Right renal cortex interstitium (tissue), 3 donors: ENCODE results near the gene LRRC8C. TPM values are rescaled to one million over a fixed set of nuclear protein-coding genes. Genes with fewer than 3 reads are reported as not detected.
"Not testable (repeated sequence)": the region's sequence is repeated elsewhere in the genome, so short reads cannot be mapped to it uniquely, and the experiment has no call there.

ENCODE experiments used
- DNase-seq, 3 donors: peaks; one replicate each; pipeline ENCODE4 v3.0.0-alpha.2; 2013; ENCODE audit warnings: low read depth in 3 of 3, low spot score in 2 of 3
- polyA plus RNA-seq, 3 donors: library from polyadenylated mRNA; unstranded; fragments of 120-200 nt; gene quantifications; one replicate each; pipeline ENCODE4 v1.2.1, GENCODE V29; 2013; ENCODE audit not compliant: insufficient read length in 3 of 3

LRRC8C gene
- polyA plus RNA-seq, 3 donors = 7.1 to 8.4 (median 8.0) TPM

DNA sequence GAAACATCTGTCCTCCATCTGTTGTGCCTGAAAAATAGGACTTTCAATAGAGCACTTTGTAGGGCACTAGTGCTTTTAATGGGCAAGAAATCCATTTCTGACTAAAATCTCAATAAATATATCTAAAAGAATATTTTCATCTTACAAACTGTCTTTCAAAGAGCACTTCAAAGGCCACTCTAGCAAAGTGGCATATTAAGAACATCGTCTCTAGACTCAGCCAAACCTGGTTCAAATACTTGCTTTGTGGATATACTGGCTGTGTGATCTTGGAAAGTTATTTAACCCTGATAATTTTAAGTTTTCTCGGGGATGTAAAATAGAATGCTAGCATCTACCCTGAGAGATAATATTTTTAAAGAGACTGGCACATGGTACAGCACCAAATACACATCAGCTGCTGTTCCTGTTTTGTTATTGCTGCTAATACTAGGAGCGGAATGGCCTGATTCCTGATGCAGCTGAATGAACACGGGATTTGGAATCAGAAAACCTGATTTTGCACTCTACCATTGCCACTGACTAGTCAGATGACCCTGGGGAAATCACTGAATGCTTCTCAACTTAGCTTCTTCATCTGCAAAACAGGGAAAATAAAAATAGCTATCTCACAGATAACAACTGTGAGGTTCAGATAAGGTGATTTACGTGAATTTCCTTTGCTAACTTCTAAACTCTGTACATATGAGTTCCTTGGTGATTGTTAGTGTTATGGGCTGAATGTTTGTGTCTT is 25.2 kb upstream of the LRRC8C start:
- no peak for DNase-seq

GRCh38 chr1:89608319-89608983 is 24.5 kb upstream of the LRRC8C start:
- DNase-seq = no peak

GRCh38 chr1:89608984-89609725 is 23.8 kb upstream of the LRRC8C start:
- no peak for DNase-seq

DNA sequence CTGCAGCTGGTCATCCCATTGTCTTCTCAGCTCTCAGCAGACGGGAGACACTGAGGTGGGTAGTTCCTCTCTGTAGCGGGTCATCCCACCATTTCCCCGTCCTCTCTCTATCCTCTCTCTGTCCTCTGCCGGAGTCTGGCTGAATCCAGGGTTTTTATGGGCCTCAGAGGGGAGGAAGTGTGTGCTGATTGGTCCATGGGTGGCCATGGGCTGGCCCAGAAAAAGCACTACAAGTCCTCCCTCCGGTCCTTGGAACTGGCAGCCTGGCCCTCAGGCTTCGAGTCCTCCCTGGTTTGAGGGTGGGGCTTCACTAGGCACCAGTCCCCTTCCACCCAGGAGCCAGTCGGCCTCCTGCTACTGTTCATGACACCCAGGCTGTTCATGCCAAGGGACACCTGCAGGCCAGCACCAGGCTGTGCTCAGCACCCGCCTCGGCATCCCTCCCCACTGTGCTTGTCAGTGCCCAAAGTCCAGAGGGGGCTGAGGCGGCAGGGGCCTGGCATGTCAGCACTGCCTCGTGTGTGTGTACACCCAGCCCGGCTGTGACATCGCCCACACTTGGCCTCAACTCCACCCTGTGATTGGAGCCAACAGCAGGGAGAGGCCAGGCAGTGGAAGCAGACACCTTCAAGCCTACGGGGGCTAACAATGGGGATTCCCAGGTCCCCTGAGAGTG is 23.0 kb upstream of the LRRC8C start:
- DNase-seq = no peak

- DNase-seq = no peak
Measured at GRCh38 chr1:89610457-89611011, 22.4 kb upstream of the LRRC8C start.

GRCh38 chr1:89611721-89612120 is 21.2 kb upstream of the LRRC8C start:
- no peak for DNase-seq

GRCh38 chr1:89613928-89614327 is 19.0 kb upstream of the LRRC8C start:
- DNase-seq = no peak

DNA sequence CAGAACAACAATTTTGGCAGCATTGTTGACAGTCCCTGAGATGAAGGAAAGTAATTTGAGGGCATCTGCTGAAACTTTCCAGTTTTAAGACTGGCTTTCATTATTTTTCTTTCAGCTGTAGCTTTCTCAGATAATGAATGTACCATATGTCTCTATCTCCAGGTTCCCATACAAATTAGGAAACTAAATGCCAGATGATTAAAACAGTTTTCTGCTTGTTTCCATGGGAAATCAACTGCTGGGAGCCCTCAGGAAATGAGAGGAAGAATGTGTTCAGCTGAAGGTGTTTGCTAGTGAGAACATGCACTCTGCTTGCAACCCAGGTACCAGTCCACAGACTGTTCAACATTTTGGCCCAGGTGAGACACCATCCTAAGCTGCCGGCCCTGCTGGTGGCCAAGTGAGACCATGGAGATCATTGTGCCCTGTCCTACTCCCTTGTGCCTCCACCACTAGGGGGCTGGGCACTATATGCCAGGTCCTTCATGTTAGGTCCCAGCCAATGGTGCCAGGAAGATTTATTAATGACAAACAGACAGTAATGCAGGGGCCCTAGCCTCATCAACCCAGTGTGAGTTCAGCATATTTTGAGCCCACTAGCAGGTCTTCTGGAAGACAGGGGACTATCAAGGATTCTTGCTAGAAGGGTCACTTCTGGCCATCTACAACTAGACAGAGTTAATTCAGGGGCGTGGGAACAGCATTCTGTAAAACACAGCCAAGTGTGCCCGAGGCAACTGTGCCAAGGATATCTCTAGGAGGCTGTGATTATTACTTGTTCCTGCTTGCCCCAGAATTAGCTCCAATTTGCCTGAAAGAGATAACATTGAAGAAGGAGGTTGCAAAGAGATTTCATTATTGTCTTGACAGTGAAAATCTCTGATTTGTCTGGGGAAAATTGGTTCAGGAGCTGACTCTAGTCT is 17.0 kb upstream of the LRRC8C start:
- no peak for DNase-seq

- DNase-seq = no peak
Measured at GRCh38 chr1:89616844-89617627, 15.9 kb upstream of the LRRC8C start.

DNA sequence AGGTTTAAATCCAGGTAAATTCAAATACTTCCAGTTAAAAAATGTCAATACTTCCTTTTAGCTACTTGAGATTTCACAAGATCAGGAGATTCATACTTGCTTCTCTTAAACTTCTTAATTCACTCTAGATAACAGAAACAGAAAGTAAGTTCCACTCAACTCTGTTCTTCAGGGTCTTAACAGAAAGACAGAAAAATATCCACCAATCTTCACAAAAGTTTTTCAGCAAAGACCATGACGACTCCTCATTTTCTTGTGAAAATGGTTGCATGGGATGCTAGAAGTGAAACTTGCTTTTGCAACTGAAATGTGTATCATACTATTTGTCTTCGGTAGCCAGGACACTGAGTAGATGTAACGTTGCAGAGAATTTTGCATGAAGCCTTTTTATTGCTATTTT is 12.3 kb upstream of the LRRC8C start:
- DNase-seq = no peak

DNA sequence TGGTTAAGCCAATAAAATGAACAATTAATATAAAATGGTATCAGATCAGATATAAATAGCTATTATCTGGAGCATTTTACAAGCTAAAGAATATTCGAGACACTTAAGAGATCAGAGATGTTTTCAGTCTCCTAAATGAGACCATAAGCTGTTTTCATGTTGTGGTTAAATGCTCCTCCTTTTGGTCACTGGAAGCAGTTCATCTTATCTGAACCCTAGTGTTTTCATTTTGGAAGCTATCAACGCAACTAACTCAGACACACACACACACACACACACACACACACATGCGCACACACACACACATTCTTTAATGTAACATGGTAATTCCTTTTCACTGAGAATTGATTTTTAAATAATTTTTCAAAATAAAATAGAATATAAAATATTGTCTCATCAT is 10.0 kb upstream of the LRRC8C start:
- DNase-seq = no peak

DNA sequence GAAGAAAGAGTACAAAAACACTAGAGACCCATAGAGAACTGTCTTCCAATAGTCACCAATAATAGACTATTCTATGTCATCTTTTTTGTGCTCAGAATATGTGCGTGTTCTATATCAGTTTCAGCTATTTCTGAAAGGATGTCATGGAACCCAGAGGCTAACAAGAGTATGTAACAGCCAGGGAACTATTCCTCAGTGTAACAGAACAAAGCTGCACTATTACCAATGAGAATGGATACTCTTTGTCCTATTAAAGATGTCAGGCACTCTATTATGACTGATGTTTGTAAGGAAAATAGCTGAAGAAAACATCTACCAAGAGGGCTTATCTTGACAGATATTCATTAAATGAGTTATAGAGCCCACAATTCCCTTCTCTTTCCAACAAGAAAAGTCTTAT is 8.6 kb upstream of the LRRC8C start:
- DNase-seq = no peak

DNA sequence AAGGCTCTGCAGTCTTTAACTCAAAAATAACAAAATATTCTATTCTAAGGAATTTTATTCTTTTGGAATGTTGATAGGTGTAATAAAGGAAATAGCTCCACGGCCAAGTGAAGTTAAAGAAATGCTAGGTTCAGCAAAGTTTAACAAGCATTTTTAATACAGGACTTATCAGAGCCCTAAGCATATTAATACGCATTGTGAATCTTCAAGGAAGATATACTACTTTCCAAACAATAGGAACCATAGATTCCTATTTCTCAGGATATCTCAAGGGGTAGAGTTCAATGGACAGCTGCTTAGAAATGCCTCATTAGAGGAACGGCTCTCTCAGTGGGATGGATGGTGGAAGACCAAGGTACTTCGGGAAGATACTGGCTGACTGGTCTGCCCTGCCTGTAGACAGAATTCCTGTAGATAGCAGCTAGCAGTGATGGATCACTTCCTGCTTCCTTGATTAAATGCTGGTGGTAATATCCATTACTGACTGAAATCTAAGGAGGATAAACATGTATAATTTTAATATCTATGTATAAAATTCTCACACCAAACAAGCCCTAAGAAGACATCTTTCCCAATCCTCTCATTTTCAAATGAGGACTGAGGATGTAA is 8.1 kb upstream of the LRRC8C start:
- no peak for DNase-seq

DNA sequence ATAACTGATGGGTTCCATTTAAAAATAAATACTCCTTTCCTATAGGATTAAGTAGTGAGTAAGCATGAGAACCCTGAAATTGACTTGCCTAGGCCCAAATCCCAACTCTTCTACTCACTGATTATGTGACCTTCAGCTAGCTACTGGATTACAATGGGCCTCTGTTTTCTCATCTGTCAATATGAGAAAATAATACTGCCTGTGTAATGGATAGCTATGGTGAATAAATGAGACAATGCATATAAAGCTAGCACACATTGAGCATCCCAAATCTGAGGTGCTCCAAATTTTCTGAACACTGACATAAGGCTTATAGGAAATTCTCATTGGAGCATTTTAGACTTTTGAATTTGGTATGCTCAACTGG is 5.3 kb upstream of the LRRC8C start:
- DNase-seq = no peak

DNA sequence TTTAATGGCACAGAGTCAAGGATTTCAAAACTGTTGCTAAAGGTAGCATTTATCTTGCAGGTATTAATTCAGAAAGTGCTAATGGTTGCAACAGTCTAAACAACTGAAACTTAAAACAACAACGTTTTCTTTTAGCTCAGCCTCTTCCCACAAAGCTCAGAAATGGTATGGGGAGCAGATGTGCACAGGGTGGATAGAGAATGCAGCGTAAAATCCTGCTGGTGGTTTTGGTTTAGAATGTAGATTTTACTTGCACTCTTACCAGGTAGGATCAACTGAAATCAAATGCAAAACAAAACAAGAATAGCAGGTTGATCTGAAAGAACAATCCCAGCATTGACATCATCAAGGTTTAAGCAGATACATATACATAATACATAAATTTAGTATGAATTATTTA is 3.8 kb upstream of the LRRC8C start:
- no peak for DNase-seq

DNA sequence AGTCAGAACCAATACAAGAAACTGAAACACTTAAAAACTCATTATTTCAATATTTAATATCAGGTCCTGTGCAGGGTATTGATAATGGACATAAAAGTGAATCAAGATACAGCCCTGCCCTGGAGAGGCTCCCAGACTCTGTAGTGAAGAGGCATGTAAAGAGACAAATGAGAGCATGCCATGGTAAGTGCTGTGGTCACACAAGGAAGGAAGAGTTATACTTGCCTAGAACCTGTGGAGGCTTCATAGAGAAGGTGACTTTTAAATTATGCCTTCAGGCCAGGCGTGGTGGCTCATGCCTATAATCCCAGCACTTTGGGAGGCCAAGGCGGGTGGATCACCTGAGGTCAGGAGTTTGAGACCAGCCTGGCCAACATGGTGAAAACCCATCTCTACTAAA is 3.3 kb upstream of the LRRC8C start:
- DNase-seq = not testable (repeated sequence)

DNA sequence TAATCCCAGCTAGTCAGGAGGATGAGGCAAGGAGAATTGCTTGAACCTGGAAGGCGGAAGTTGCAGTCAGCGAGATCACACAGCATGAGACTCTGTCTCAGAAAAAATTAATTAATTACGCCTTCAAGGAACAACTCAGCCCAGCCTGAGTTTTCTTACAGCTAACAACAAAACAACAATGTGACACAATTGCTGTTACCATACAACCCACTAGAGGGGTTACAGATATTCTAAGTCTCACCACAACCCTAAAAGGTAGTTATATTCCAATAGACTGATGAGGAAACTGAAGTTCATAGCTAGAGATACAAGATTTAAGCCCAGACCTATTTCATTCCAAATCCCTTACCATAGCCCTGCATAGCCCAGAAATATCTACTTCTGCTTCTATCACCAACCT is 2.9 kb upstream of the LRRC8C start:
- no peak for DNase-seq

DNA sequence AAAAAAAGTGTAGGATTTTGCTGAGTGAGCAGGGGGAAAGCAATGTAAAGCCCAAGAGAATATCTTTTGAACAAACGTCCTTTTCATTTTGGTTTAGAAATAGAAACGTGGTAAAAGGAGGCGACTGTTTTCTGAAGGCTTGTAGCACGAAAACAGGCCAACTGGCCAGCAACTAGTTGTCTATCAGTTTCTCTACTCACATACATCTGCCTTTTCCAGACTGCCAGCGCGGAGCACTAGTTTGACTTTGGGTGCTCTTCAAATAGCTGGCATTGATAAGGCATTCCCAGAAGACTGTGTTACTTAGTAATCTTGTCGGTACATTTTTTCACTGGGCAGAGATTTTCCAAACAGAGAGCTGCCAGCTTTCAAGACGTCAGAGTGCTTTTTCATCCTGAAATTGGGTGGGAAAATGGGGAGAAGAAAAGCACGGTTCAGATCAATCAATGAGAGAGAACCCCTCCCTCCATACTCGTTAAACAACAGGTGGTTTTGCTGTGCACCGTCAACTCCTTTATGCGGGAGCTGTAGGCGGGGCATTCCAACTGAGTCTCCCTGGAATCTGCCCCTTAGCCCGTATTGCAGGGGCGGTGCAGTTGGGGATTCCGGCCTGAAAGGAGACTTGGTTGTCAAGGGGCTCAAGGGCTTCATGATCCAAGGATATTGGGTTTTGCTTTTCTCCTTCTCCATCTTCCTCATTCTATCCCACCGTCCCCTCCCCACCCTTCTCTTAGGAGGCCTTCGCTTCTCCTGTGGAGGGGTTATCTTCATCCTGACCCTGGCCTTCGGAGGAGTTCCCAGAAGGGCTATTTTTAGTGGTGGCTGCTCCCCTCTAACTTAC is 884 bp upstream of the LRRC8C start:
- DNase-seq = peak; percentile 10 to 14 (median 13)
